Chondrocyte (in vitro differentiated cells): Measurements from ENCODE around the gene CASK. TPM values are rescaled to one million over a fixed set of nuclear protein-coding genes. Genes with fewer than 3 reads are reported as not detected.
"Not testable (repeated sequence)": the region's sequence is repeated elsewhere in the genome, so short reads cannot be mapped to it uniquely, and the experiment has no call there.

ENCODE experiments used
- DNase-seq: peaks from one replicate; pipeline ENCODE4 v3.0.0; 2021; ENCODE audit warnings: mixed read lengths, low spot score
- H3K27ac Mint-ChIP-seq: one replicate; pipeline ENCODE4 v1.8.0; 2021; ENCODE audit warnings: mild to moderate bottlenecking, moderate library complexity, mixed read lengths; ENCODE audit not compliant: unreplicated experiment
- H3K27me3 Mint-ChIP-seq: 2 replicates; pipeline ENCODE4 v1.8.0; 2021; ENCODE audit warnings: low read depth, mixed read lengths
- H3K36me3 Mint-ChIP-seq: 2 replicates; pipeline ENCODE4 v1.8.0; 2021; ENCODE audit warnings: low read depth, mixed read lengths
- H3K4me1 Mint-ChIP-seq: 2 replicates; pipeline ENCODE4 v1.8.0; 2021; ENCODE audit warnings: low read depth, mild to moderate bottlenecking, mixed read lengths
- H3K4me3 Mint-ChIP-seq: one replicate; pipeline ENCODE4 v1.8.0; 2021; ENCODE audit warnings: mild to moderate bottlenecking, moderate library complexity, mixed read lengths; ENCODE audit not compliant: unreplicated experiment
- H3K9me3 Mint-ChIP-seq: 2 replicates; pipeline ENCODE4 v1.8.0; 2021; ENCODE audit warnings: low read depth, mixed read lengths
- CTCF ChIP-seq: fragments of 200-600 bp; sonication (generic); IDR thresholded peaks from 2 replicates; pipeline ENCODE4 v1.5.0; 2021; ENCODE audit warnings: antibody characterized with exemption, mild to moderate bottlenecking, moderate library complexity
- total RNA-seq: library from RNA; stranded (reverse); gene quantifications from 3 replicates; pipeline ENCODE4 v1.2.1, GENCODE V29; 2021

The CASK gene
- total RNA-seq, 1 donor from 2014 or later = 44.9 TPM

DNA sequence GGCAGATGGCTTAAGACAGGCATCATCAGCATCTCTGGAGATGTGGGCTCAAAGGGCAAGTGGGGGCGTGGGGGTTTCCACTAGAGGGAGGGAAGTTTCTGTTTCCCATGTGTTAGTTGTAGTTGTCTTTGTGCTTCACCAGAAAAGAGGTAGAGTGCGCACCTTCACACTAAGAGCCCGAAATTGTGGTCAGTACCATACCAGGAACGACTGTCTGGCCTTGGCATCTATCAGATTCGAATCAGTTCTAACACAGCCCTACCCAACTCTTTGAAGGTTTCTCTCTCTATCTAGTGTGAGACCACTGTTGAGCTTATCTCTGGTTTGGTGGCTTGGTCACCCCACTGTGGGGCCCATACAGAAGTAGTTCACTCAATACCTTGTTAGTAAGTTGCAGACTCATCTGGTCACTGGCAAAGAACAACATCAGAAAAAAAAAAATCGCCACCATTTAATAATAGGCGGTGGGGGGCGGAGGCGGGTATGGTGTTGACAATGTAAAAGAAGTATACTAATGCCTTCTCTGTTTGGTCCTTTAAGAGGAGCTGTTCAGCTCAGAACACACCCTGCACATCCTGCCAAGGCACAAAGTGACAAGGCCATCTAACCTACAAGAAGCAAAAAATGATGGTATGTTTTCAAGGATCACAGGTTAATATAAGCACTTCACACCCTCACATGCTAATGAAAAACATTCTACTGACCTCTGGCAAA lies 405.1 kb downstream of the CASK start:
- H3K4me3 Mint-ChIP-seq = no peak overlapping the region
- no peaks in the 10 kb centered on the region for H3K9me3 Mint-ChIP-seq
- H3K4me1 Mint-ChIP-seq = peaks cover 27% of the 10 kb centered on the region
- DNase-seq = no peak
- no peaks in the 10 kb centered on the region for H3K36me3 Mint-ChIP-seq
- no peak for TF ChIP-seq CTCF
- H3K27me3 Mint-ChIP-seq = no peaks in the 10 kb centered on the region
- no peak overlapping the region for H3K27ac Mint-ChIP-seq

DNA sequence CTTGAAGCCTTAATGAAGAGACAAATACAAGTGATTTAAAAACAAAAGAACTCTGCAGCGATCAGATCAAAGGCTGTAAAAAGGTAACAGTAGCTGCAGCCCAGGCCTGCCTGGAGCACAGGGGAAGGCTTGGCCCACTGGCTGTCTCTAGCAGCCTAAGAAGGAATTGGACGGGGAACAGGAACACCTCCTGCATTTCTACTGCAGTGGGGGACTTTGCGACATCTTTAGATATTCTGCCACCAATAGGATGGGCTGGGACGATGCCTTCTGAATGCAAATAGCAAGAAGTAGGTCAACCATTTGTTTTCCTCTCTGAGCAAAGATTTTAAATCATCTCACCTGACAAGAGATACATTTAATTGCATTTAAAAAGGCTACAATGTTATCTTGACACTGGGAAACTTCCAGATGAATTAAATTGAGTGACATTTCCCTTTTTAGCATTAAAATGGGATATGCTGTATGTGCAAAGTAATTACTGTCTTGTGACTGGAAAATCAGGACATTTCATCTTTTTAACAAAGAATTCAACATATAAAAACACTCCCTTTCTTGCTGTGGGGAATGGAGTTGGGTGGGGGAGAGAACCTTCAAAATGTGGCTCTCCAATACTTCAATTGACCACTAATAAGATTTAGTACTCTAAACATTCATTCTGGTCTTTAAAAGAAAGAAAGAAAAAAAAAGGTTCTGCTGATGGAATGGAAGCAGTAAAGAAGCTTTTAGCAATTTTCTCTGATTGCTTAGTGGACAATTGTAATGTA lies 406.2 kb downstream of the CASK start:
- H3K27me3 Mint-ChIP-seq = no peaks in the 10 kb centered on the region
- no peak for TF ChIP-seq CTCF
- no peaks in the 10 kb centered on the region for H3K9me3 Mint-ChIP-seq
- H3K4me1 Mint-ChIP-seq = peaks cover 17% of the 10 kb centered on the region
- no peak for DNase-seq
- no peak overlapping the region for H3K4me3 Mint-ChIP-seq
- H3K27ac Mint-ChIP-seq = no peak overlapping the region
- no peaks in the 10 kb centered on the region for H3K36me3 Mint-ChIP-seq

DNA sequence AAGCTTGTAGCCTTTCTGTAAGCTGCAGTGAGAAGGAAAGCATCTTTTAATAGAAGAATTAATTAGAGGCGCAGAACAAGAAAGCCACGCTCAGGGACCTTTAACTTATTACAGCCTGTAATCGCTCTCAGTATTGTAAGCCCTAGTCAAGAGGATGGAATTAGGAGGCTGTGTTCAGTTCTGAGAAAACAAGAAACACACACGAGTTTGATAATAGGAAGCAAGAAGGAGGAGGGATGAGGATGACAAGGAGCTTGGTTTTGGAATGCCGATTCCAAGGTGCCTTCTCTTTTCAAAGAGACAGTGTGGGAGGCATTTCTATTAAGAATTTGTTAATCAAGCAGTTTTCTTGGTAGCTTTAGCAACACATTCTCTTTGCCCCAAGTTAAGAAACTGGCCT lies 406.9 kb downstream of the CASK start:
- no peak for DNase-seq
- no peak for TF ChIP-seq CTCF
- H3K36me3 Mint-ChIP-seq = no peaks in the 10 kb centered on the region
- no peak overlapping the region for H3K4me3 Mint-ChIP-seq
- no peaks in the 10 kb centered on the region for H3K27me3 Mint-ChIP-seq
- peaks cover 14% of the 10 kb centered on the region for H3K4me1 Mint-ChIP-seq
- no peak overlapping the region for H3K27ac Mint-ChIP-seq
- no peaks in the 10 kb centered on the region for H3K9me3 Mint-ChIP-seq

- H3K36me3 Mint-ChIP-seq = no peaks in the 10 kb centered on the region
- no peaks in the 10 kb centered on the region for H3K27me3 Mint-ChIP-seq
- H3K9me3 Mint-ChIP-seq = no peaks in the 10 kb centered on the region
- no peak overlapping the region for H3K4me3 Mint-ChIP-seq
- TF ChIP-seq CTCF = no peak
- H3K27ac Mint-ChIP-seq = no peak overlapping the region
- no peak for DNase-seq
- H3K4me1 Mint-ChIP-seq = peaks cover 14% of the 10 kb centered on the region
Observed at GRCh38 chrX:41515376-41515775, 408.0 kb downstream of the CASK start.

DNA sequence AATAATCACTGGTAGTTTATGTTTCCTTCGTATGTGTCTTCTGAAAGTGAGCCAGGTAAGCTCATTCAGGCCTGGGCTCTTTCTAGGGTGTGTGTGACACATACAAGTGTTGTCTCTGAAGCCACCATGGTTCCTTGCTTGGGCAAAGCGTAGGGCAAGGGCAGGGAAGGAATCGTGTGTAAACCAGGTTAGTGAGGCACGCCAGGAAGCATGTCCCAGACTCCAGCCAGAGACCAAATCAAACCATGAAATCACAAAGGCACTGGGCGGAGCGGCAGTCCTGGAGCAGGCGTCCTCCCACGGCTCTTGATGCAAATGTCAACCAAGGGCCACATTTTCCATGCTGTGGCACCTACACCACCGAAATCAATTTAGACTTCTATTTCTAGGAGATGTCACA lies 409.2 kb downstream of the CASK start:
- no peak for DNase-seq
- H3K4me3 Mint-ChIP-seq = no peak overlapping the region
- no peaks in the 10 kb centered on the region for H3K27me3 Mint-ChIP-seq
- H3K4me1 Mint-ChIP-seq = peaks cover 9% of the 10 kb centered on the region
- no peak for TF ChIP-seq CTCF
- H3K9me3 Mint-ChIP-seq = no peaks in the 10 kb centered on the region
- no peak overlapping the region for H3K27ac Mint-ChIP-seq
- H3K36me3 Mint-ChIP-seq = no peaks in the 10 kb centered on the region

DNA sequence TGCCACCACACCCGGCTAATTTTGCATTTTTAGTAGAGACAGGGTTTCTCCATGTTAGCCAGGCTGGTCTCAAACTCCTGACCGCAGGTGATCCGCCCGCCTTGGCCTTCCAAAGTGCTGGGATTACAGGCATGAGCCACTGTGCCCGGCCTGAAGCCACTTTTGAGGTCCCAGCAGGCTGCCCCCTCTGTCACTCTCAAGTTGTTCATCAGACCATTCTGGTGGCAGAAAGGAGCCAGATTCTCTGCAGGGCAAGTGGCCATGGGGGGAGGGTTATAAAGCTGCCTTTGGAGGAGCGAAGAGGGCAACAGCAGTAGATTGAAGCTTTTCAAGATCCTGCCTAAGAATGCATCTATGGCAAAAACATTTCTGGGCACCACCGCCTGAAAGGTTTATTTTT lies 410.5 kb downstream of the CASK start:
- not testable (repeated sequence) for H3K9me3 Mint-ChIP-seq, H3K27me3 Mint-ChIP-seq, H3K36me3 Mint-ChIP-seq, H3K27ac Mint-ChIP-seq, H3K4me1 Mint-ChIP-seq, H3K4me3 Mint-ChIP-seq, DNase-seq
